Skeletal muscle cell (primary cell): ENCODE results near the gene UNC5A.

Source experiments
- DNase-seq: peaks from one replicate; pipeline ENCODE4 v3.0.0-alpha.2; 2010; ENCODE audit warnings: low read depth
- H3K4me3 ChIP-seq: 2 replicates; pipeline ENCODE4 v1.5.1; 2011; ENCODE audit warnings: low read depth, mild to moderate bottlenecking, control low read depth, low read length, moderate library complexity

The UNC5A gene

DNA sequence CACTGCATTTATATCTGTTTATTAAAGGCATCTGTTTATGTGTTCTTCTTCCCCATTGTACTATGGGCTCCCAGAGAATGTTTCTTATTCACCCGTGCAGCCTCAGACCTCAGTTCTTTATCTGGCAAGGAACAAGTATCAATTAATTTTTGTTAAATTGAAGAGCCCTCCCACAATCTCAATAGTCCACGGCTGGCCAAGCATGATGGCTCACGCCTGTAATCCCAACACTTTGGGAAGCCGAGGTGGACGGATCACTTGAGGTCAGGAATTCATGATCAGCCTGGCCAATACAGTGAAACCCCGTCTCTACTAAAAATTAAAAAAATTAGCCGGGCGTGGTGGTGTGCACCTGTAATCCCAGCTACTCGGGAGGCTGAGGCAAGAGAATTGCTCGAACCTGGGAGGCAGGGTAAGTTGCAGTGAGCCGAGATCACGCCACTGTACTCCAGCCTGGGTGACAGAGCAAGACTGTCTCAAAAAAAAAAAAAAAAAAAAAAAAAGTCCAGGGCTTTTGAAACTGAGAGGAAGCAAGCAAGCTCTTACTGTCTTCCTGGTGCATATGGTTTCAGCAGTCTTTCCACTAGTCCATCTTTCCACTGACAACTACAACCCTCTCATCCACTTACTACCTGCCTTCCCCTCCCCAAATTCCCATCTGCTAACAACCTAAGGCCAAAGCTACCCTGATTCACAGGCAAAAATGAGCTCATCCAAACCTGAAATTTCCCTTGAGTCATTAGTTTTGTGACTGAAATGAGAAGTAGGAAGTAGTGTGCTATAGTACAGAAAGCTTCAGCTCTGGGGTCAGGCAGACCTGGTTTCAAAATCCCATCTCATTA, 91.1 kb downstream of the UNC5A start:
- no peak for DNase-seq

DNA sequence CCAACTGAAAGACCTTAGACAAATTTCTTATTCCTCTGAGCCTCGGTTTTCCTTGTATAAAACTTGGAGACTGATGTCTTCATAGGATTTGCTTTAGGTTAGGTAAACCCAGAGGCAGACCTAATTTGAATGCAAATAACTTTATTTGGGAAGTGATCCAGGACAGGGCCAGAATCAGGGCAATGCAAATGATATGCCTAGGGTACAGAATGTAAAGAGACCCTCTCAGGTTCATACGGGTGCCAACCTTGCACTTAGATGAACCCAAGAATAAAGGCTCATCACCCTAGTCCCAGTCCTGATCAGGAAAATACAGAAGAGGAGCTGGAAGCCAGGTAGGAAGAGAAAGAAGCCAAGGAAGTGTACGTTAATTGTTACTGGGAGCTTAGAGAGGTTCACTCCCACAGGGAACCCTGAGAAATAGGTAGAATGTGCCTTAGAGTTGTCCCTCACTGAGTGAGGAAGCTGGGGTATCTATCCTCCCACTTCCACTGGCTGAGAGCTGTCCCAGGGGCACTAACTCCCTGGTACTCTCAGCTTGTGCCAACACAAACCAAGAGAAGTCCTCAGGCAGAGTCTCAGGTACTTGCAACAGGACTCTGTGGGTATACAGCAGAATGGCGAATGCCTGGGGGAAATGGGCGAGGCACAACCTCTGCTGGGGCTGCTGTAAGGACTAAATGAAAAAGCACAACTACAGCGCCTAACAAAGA, 91.9 kb downstream of the UNC5A start:
- no peak overlapping the region for H3K4me3 ChIP-seq
- DNase-seq: no peak

More for the DNA sequence above, 91.1 kb downstream of the UNC5A start:
- no peak overlapping the region for H3K4me3 ChIP-seq

DNA sequence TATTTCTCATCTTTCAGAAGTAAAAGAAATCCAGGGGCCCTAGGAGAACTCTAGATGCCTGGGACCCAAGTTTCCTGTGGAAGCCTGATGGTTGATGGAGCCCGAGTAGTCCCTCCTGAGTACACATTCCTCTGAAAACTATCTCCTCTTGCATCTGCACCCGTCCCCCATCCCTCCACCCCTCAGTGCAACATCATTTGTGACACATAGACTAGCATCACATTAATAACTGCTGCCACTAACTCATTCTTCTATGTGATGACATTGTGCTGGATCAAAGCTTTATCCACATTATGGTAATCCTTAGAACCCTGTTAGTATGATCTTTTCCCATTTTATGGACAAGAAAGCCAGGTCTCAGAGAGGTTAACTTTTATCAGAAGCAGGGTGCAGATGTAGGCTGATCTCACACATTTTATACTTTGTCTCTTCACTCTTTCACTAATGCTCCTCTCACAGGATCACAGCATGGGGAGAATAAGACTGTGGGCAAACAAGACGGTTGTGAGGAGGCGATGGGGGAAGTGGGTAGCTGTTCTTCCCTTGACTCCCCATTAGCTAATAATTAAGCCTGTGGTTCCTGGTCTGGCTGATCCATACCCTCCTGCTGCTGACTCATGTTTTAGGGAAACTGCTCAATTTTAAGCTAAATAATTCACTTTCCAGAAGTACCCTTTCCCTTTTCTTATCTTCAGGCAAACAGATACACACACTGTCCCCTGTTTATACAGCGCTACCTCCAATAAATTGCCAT, 92.7 kb downstream of the UNC5A start:
- no peak overlapping the region for H3K4me3 ChIP-seq
- DNase-seq: no peak

DNA sequence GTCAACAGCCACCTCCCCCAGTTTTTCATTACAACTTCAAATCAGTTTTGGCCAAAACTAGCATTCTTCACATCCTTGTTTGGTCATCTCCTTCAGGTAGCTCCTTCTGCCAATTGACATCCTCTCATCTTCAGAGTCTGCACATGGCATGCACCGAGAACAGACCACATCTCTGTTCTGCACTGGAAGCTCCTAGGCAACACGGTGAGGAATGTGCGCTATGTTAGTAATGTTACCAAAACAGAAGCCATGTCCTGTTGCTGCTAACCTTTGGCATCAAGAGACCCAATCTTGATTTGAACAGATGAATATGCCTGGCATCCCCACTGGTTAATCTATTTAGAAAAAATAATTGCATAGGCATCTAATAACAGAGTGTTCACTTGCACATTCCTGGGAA, 93.9 kb downstream of the UNC5A start:
- no peak overlapping the region for H3K4me3 ChIP-seq
- no peak for DNase-seq

DNA sequence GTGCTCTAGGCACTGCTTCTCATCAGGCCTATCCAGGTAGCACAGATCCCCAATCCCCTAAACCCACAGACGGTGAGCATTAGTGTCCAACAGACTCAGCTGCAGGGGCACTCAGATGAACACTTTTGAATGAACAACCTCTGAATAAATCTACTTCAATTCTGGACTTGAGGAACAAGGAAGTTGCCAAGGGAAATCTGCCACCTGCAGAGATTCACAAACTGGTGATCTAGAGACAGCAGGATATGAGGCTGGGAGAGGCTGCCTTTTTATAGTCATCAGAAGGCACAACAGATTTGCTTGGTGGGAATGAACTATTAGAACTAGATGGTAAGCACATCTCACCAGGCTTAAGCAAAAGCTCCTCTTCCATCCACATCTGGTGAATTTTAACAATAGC, 95.8 kb downstream of the UNC5A start:
- H3K4me3 ChIP-seq: no peak overlapping the region
- DNase-seq: no peak

DNA sequence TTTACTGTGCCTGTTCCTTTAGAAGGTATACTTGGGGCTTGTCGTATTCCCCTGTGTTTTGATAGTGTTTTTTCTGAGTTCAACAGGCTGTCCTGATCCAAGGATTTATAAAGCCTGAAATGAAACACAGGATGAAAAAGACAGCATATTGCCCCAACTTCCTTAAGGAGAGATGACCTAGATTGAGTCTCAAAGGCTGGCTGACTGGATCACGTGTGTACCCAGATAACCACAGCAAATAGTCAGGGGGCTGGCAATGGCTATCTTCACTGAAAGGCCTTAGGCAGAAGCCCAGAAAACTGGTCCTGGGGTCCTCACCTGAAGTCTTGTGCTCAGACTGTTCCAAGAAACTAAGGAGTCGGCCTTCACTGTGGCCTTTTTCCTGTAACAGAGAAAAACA, 96.4 kb downstream of the UNC5A start:
- H3K4me3 ChIP-seq: no peak overlapping the region
- DNase-seq: no peak

DNA sequence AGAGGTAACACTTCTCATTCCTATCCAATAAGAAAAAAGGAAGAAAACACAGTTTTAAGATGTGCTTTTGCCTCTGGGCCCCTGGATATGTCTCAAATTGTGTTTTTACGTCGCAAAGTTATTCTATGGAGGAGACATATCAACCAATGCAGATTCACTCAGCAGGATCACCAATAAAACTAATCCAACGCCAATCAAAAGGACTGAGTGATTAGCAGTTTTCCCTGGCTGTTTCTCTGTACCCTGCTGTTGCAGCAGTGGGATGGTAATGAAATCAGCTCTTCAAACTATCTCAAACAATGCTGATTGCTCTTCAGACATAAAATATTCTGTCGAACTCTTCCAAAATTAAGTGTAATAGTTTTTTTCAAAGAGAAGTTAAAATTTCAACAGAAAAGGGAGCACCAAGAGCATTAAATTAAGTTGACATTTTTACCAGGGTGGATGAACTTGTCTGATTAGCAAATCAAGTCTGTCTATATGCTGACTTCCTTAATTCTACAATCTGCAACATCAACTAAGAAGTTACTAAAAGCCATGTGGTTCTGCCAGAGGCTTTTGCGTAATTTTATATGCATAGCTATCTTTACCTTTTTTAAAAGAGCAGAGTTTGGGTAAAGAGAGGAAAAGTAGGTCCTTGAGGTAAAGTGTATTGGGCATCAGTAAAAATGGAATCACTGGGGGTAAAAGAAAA, 98.5 kb downstream of the UNC5A start:
- no peak for DNase-seq
- H3K4me3 ChIP-seq: no peak overlapping the region

DNA sequence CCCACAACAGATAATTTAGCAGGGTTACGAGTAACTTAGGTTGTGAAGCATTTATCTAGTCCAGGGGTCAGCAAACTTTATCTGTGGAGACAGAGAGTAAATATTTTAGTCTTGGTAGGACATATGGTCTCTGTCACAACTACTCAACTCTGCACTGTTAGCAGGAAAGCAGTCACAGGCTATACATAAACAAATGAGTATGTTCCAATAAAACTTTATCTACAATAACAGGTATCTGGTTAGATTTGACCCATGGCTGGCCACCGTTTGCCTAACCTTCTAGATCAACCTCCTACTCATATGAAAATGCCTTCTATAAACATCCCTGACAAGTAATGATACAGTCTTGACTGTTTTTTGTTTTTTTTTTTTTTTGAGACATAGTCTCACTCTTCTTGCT, 101.8 kb downstream of the UNC5A start:
- H3K4me3 ChIP-seq: no peak overlapping the region
- no peak for DNase-seq

DNA sequence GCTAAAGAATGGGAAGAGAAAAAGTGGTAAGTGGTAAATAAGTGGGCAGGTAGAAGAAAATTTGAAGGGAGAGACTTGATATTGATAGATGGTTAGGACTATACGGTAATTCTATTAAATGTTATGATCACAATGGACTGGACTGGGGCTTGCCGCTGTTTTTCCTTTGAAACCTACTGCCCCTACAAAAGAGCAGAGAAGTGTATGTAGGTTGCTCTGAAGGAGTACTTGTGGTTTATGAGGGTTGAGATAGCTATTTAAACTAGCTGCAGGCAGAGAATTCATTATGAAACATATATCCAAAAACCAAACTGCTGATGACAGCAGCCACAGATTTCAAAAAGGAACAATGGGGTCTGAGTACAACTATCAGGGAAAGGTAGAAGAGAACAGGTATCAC, 105.5 kb downstream of the UNC5A start:
- H3K4me3 ChIP-seq: no peak overlapping the region
- DNase-seq: no peak

DNA sequence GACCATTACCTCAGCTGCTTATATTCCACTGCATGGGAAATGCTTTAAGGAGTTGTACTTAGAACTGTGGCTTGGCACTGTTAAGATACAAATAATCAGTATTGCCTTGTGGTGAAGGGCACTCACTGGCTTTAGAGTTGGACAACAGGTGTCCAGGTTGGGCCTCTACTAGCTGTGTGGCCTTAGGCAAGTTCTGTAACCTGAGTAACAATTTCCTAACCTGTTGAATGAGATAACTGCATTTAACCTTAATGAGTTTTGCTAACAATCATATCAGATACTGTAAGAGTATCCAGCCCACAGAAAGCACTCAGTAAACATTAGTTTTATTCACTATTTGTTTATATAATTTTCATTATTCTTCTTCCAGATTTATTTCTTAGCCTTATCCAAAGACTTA, 106.0 kb downstream of the UNC5A start:
- DNase-seq: no peak

DNA sequence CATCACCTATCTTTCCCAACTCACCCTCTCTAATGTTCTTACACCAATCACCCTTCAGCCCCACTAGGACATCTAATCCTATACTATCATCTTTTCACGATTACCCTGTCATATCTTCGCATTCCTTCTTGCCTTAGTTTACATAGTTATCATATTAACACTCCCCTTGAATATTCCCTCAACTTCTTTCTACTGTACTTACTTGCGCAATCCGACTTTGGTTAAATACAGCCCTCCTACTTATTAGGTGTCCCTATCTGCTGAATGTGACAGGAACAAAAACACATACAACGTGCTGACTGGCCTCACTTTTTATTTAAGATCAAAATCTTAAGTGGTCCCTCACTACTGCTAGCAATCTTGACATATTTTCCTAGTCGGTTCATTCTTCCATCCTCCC, 108.3 kb downstream of the UNC5A start:
- DNase-seq: no peak
- no peak overlapping the region for H3K4me3 ChIP-seq

More for the DNA sequence above, 106.0 kb downstream of the UNC5A start:
- H3K4me3 ChIP-seq: no peak overlapping the region

DNA sequence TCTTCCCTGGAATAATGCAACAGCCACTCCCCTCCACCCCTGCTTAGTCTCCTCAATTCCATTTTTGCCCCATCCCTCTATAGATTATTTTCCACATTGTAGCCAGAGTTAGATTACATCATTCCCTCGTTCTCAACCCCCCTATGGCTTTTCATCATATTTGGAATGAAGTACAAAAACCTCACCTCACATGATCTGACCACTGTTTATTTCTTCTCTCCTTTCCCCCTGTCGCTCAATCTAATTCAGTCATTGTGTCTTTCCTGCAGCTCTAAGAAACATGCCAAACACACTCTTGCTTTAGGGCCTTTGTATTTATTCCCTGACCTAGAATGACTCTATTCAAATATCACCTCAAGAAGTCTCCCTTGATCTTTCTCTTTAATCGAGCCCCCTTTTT, 111.4 kb downstream of the UNC5A start:
- no peak overlapping the region for H3K4me3 ChIP-seq

DNA sequence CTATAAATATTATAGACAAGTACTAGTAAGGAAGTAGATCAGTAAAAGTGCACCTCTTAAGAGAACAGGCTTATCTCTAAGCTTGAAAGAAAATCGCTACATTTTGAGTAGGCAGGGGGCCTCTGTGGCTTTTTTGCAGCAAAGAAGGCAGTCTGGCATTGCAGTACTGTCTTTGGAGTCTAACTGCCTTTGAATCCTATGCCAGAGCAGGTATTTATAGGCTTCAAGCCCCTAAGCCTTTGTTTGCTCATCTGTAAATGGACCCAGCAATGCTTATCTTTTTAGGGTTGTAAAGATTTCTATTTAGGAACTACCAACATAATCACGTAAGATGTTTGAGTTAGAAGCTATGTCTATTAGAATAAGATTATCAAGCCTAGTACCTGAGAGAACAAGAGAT, 112.5 kb downstream of the UNC5A start:
- no peak for DNase-seq
- H3K4me3 ChIP-seq: no peak overlapping the region

More for the DNA sequence above, 111.4 kb downstream of the UNC5A start:
- DNase-seq: no peak

DNA sequence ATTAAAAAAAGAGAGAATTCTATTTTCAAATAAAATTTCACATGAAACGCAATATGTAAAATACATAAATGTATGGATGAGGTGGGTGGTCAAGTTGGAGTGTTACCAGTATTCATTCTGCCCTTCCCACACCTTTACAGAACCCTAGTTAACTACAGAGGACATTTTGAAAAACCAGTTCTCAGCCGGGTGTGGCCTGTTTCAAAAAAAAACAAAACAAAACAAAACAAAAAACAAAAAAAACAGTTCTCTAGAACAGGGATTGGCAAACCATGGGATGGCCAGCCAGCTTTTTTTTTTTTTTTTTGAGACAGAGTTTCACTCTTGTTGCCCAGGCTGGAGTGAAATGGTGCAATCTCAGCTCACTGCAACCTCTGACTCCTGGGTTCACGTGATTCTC, 117.2 kb downstream of the UNC5A start:
- no peak for DNase-seq

DNA sequence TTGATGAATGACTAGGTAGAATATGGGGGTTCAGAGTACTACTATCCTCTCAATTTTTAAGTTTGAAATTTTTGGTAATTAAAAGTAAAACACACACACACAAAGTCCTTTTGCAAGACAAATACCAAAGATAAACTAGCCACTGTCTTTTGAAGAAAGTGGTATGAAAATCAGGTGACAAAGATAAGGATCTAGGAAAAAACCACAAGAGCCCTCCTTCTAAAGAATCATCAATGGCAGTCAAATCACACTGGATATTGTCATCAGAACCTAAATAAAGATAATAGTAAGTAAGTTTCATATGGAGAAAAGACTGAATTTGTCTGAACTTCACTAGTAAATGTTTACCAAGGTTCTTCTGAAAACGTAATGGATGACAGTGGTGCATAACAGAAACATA, 119.3 kb downstream of the UNC5A start:
- DNase-seq: no peak
- no peak overlapping the region for H3K4me3 ChIP-seq

More for the DNA sequence above, 117.2 kb downstream of the UNC5A start:
- no peak overlapping the region for H3K4me3 ChIP-seq
